Type B pancreatic cell (in vitro differentiated cells): Measurements from ENCODE around the gene UBXN7. TPM values are rescaled to one million over a fixed set of nuclear protein-coding genes. Genes with fewer than 3 reads are reported as not detected.
"Not testable (repeated sequence)": the region's sequence is repeated elsewhere in the genome, so short reads cannot be mapped to it uniquely, and the experiment has no call there.

Experiments used
- DNase-seq: peaks from one replicate; pipeline ENCODE4 v3.0.0; 2021; ENCODE audit warnings: mixed read lengths; ENCODE audit not compliant: unreplicated experiment; ENCODE audit errors: extremely low spot score
- H3K27ac Mint-ChIP-seq: 2 replicates; pipeline ENCODE4 v1.8.0; 2021; ENCODE audit warnings: mild to moderate bottlenecking, mixed read lengths
- H3K27me3 Mint-ChIP-seq: 2 replicates; pipeline ENCODE4 v1.8.0; 2021; ENCODE audit warnings: mixed read lengths
- H3K36me3 Mint-ChIP-seq: 2 replicates; pipeline ENCODE4 v1.8.0; 2021; ENCODE audit warnings: mixed read lengths
- H3K4me1 Mint-ChIP-seq: one replicate; pipeline ENCODE4 v1.8.0; 2021; ENCODE audit warnings: mixed read lengths; ENCODE audit not compliant: unreplicated experiment
- H3K4me3 Mint-ChIP-seq: 2 replicates; pipeline ENCODE4 v1.8.0; 2021; ENCODE audit warnings: mild to moderate bottlenecking, mixed read lengths
- H3K9me3 Mint-ChIP-seq: 2 replicates; pipeline ENCODE4 v1.8.0; 2021; ENCODE audit warnings: mixed read lengths
- total RNA-seq: library from RNA; stranded (reverse); gene quantifications from 2 replicates; pipeline ENCODE4 v1.2.1, GENCODE V29; 2021; ENCODE audit warnings: low replicate concordance
- TF ChIP-seq, protein P1 (sequence below): fragments of 200-600 bp; sonication (generic); conservative IDR thresholded peaks from 2 replicates; pipeline ENCODE4 v1.5.0; 2021; ENCODE audit warnings: antibody characterized with exemption, mild to moderate bottlenecking

Gene UBXN7
- total RNA-seq, 1 donor from 2014 or later = 89.2 TPM

DNA sequence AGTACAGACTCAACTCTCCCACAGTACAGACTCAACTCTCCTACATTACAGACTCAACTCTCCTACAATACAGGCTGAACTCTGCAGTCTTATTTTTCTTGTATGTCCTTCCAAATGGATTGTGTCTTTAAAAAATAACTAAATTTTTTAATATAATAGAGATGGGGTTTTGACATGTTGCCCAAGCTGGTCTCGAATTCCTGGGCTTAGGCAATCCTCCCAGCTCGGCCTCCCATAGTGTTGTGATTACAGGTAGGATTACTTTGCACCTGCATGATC lies 31.2 kb upstream of the UBXN7 start:
- H3K27me3 Mint-ChIP-seq = no peaks in the 10 kb centered on the region
- TF ChIP-seq, protein P1, sequence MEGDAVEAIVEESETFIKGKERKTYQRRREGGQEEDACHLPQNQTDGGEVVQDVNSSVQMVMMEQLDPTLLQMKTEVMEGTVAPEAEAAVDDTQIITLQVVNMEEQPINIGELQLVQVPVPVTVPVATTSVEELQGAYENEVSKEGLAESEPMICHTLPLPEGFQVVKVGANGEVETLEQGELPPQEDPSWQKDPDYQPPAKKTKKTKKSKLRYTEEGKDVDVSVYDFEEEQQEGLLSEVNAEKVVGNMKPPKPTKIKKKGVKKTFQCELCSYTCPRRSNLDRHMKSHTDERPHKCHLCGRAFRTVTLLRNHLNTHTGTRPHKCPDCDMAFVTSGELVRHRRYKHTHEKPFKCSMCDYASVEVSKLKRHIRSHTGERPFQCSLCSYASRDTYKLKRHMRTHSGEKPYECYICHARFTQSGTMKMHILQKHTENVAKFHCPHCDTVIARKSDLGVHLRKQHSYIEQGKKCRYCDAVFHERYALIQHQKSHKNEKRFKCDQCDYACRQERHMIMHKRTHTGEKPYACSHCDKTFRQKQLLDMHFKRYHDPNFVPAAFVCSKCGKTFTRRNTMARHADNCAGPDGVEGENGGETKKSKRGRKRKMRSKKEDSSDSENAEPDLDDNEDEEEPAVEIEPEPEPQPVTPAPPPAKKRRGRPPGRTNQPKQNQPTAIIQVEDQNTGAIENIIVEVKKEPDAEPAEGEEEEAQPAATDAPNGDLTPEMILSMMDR = no peak
- DNase-seq = no peak
- peaks cover 4% of the 10 kb centered on the region for H3K9me3 Mint-ChIP-seq
- H3K36me3 Mint-ChIP-seq = no peaks in the 10 kb centered on the region
- no peak overlapping the region for H3K27ac Mint-ChIP-seq
- no peaks in the 10 kb centered on the region for H3K4me1 Mint-ChIP-seq
- no peak overlapping the region for H3K4me3 Mint-ChIP-seq

DNA sequence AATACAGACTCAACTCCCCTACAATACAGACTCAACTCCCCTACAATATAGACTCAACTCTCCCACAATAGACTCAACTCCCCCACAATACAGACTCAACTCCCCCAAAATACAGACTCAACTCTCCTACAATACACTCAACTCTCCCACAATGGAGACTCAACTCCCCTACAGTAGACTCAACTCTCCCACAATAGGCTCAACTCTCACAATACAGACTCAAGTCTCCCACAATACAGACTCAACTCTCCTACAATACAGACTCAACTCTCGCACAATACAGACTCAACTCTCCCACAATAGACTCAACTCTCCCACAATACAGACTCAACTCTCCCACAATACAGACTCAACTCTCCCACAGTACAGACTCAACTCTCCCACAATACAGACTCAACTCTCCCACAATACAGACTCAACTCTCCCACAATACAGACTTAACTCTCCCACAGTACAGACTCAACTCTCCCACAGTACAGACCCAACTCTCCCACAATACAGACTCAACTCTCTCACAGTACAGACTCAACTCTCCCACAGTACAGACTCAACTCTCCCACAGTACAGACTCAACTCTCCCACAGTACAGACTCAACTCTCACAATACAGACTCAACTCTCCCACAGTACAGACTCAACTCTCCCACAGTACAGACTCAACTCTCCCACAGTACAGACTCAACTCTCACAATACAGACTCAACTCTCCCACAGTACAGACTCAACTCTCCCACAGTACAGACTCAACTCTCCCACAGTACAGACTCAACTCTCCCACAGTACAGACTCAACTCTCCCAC lies 30.7 kb upstream of the UBXN7 start:
- H3K36me3 Mint-ChIP-seq, H3K27me3 Mint-ChIP-seq, H3K4me3 Mint-ChIP-seq, H3K27ac Mint-ChIP-seq, H3K4me1 Mint-ChIP-seq, DNase-seq, H3K9me3 Mint-ChIP-seq: not testable (repeated sequence)

DNA sequence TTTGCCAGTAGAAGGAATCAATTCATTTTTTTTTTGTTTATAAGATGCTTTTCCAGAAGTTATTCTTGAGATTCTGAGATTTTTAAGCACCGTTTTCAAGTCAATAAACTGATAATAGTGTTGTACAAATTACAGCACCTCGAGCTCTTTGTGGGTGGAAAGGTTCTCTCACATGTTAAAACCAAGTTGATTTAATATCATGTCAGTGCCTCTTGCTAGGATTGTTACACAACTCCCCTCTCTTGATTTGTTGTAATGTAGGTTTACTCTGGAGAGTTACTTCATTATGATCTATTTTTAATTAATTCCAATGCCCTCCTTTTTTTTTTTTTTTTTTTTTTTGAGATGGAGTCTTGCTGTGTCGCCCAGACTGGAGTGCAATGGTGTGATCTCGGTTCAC lies 25.8 kb upstream of the UBXN7 start:
- H3K9me3 Mint-ChIP-seq = peaks cover 4% of the 10 kb centered on the region
- TF ChIP-seq, protein P1 = no peak
- H3K27me3 Mint-ChIP-seq = no peaks in the 10 kb centered on the region
- DNase-seq = no peak
- no peaks in the 10 kb centered on the region for H3K36me3 Mint-ChIP-seq
- H3K27ac Mint-ChIP-seq = no peak overlapping the region
- no peaks in the 10 kb centered on the region for H3K4me1 Mint-ChIP-seq
- no peak overlapping the region for H3K4me3 Mint-ChIP-seq

DNA sequence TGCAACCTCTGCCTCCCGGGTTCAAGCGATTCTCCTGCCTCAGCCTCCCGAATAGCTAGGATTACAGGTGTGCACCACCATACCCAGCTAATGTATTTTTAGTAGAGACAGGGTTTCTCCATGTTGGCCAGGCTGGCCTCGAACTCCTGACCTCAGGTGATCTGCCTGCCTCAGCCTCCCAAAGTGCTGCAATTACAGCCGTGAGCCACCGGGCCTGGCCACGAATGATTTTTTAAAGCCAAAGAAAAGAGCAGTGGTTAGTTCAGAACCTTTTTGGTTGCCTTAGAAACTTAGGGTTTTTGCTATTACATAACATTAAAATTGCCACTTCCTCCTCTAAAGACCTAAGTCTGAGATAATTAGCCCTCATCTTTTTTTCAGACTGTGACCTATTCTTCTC lies 25.2 kb upstream of the UBXN7 start:
- not testable (repeated sequence) for H3K4me1 Mint-ChIP-seq, DNase-seq, H3K9me3 Mint-ChIP-seq, H3K36me3 Mint-ChIP-seq, H3K27me3 Mint-ChIP-seq, H3K27ac Mint-ChIP-seq, H3K4me3 Mint-ChIP-seq
- TF ChIP-seq, protein P1 = peak; percentile 50

DNA sequence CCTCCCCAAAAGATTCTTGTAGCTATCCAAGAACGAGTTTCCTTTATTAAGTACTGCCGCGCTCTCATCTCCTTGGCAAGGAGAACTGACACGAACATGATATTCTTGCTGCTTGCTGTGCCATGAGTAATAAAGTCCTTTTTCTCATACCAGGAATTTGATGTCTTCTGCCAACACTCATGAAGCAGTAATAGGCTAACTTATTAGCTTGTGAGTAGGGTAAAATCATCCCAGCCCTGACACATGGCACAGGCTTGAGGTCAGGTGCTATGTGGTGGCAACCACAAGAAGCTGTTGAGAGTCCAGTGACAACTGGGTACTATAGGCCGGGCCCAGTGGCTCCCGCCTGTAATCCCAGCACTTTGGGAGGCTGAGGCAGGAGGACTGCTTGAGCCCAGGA lies 22.7 kb upstream of the UBXN7 start:
- TF ChIP-seq, protein P1 = no peak
- Mint-ChIP-seq H3K9me3 (no peaks in the 10 kb centered on the region), H3K4me1 (no peaks in the 10 kb centered on the region), H3K27ac (no peak overlapping the region), H3K36me3 (no peaks in the 10 kb centered on the region), H3K27me3 (no peaks in the 10 kb centered on the region), H3K4me3 (no peak overlapping the region)
- DNase-seq = no peak

GRCh38 chr3:196445391-196445790 lies 13.2 kb upstream of the UBXN7 start:
- H3K36me3 Mint-ChIP-seq, H3K4me3 Mint-ChIP-seq: not testable (repeated sequence)

GRCh38 chr3:196444500-196444894 lies 12.3 kb upstream of the UBXN7 start:
- Mint-ChIP-seq H3K36me3 (no peaks in the 10 kb centered on the region), H3K4me3 (no peak overlapping the region), H3K4me1 (peaks cover 4% of the 10 kb centered on the region), H3K27me3 (no peaks in the 10 kb centered on the region), H3K27ac (no peak overlapping the region), H3K9me3 (no peaks in the 10 kb centered on the region)
- no peak for DNase-seq
- TF ChIP-seq, protein P1 = no peak

More at GRCh38 chr3:196445391-196445790, 13.2 kb upstream of the UBXN7 start:
- H3K9me3 Mint-ChIP-seq, H3K4me1 Mint-ChIP-seq, DNase-seq, H3K27me3 Mint-ChIP-seq, H3K27ac Mint-ChIP-seq: not testable (repeated sequence)
